ENCODE measurements around the gene DDX31.

DNA sequence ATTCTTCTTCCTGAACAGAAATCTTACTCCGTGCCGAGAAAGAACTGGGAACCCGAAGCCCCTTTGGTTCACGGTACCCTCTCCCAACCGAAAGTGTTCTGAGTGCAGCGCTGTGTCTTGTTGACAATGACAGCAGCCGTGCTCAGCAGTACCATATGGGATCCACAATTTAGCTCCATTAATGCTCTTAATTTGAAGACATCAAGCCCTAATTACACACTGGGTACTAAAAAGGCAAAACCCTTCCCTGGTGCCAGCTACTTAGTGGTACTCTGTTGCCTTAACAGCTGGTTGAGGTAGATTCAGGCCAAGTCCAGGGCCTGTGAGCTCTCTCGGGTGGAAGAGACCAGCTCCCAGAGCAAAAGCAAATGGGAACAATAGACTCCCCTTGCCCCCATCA is 24.5 kb downstream of the DDX31 start:
- TF ChIP-seq YBX1 (IDR thresholded peaks at IDR 0.05) (no peak), GATAD2A (IDR thresholded peaks at IDR 0.05) (no peak), CHD1 (IDR thresholded peaks at IDR 0.05; ENCODE audit: low read length) (no peak), KAT7 (CRISPR knock-in tag; IDR thresholded peaks at IDR 0.05; ENCODE audit: borderline replicate concordance) (no peak), BHLHE40 (IDR thresholded peaks at IDR 0.05; ENCODE audit: low read length) (no peak)
- TF ChIP-seq, protein P1, sequence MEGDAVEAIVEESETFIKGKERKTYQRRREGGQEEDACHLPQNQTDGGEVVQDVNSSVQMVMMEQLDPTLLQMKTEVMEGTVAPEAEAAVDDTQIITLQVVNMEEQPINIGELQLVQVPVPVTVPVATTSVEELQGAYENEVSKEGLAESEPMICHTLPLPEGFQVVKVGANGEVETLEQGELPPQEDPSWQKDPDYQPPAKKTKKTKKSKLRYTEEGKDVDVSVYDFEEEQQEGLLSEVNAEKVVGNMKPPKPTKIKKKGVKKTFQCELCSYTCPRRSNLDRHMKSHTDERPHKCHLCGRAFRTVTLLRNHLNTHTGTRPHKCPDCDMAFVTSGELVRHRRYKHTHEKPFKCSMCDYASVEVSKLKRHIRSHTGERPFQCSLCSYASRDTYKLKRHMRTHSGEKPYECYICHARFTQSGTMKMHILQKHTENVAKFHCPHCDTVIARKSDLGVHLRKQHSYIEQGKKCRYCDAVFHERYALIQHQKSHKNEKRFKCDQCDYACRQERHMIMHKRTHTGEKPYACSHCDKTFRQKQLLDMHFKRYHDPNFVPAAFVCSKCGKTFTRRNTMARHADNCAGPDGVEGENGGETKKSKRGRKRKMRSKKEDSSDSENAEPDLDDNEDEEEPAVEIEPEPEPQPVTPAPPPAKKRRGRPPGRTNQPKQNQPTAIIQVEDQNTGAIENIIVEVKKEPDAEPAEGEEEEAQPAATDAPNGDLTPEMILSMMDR (IDR thresholded peaks at IDR 0.05 in 2 of 3, conservative IDR thresholded peaks at IDR 0.05 in 1 of 3; ENCODE audit: insufficient read depth in 2 of 3, low read depth in 1 of 3, low read length in 3 of 3) = no peak
